Ovary (tissue), 9 donors: ENCODE data around the gene KLHL41. TPM values are rescaled to one million over a fixed set of nuclear protein-coding genes. Genes with fewer than 3 reads are reported as not detected.

ENCODE experiments used
- DNase-seq, 5 donors: peaks; one replicate each; pipeline ENCODE4 v3.0.0-alpha.2; 2019 to 2020
- H3K27ac ChIP-seq, 2 donors: fragments of 200-600 bp; one replicate each; pipeline versions ENCODE4 v1.5.1 to v1.8.0; 2019 to 2022
- H3K27me3 ChIP-seq: fragments of 200-600 bp; one replicate; pipeline ENCODE4 v1.8.0; 2022
- H3K36me3 ChIP-seq: fragments of 200-600 bp; sonication (generic); one replicate; pipeline ENCODE4 v1.5.1; 2019
- H3K4me1 ChIP-seq: one replicate; pipeline ENCODE4 v1.8.1; 2013; ENCODE audit warnings: mild to moderate bottlenecking, moderate library complexity; ENCODE audit not compliant: insufficient read depth
- H3K4me3 ChIP-seq: fragments of 200-600 bp; sonication (generic); one replicate; pipeline ENCODE4 v1.5.1; 2017
- H3K9me3 ChIP-seq, 2 donors: fragments of 200-600 bp in 1 of 2; sonication (generic) in 1 of 2; one replicate each; pipeline versions ENCODE4 v1.5.1 to v1.8.1; 2013 to 2019; ENCODE audit warnings: mild to moderate bottlenecking in 1 of 2, moderate library complexity in 1 of 2
- CTCF ChIP-seq, 3 donors: fragments of 450-650 bp in 2 of 3; fragments of 200-600 bp in 1 of 3; IDR thresholded peaks; one replicate each; pipeline versions ENCODE4 v1.5.1 to v1.8.0; 2016 to 2022; ENCODE audit warnings: antibody characterized with exemption in 3 of 3, mild to moderate bottlenecking in 1 of 3
- EP300 ChIP-seq: sonication (generic); formaldehyde crosslinking; IDR thresholded peaks from one replicate; pipeline ENCODE4 v1.6.1; 2017; ENCODE audit warnings: antibody characterized with exemption
- POLR2A ChIP-seq: fragments of 450-650 bp; IDR thresholded peaks from one replicate; pipeline ENCODE4 v1.6.1; 2017; ENCODE audit warnings: antibody characterized with exemption, mild to moderate bottlenecking, moderate library complexity
- WGBS, 3 donors: extraction: QIAGEN DNeasy Blood & Tissue Kit in 1 of 3; methylation state at CpG; one replicate each; pipeline versions ENCODE4 v1.1.5 to v1.1.7; 2013 to 2017; 5-methylcytosine and 5-hydroxymethylcytosine counted together
- intact Hi-C, 4 donors: fragments of 100-400 bp; cut with DNase I; formaldehyde crosslinking; loops; one replicate each; pipeline versions ENCODE4 v1.11.0 to v1.15.1; 2022 to 2023
- polyA plus RNA-seq, 2 donors: library from polyadenylated mRNA; stranded (reverse); fragments of 200-250 nt in 1 of 2; fragments of 350-450 nt in 1 of 2; fragmentation: Illumina TruSeq in 1 of 2; extraction: RNeasy Lipid Tissue Mini Kit (QIAGEN cat#74804) in 1 of 2; gene quantifications; one replicate each; pipeline ENCODE4 v1.2.3, GENCODE V29; 2013 to 2014
- total RNA-seq, 7 donors: library from RNA; depleted of rRNA in 2 of 7; stranded (reverse); fragments of >200 nt in 2 of 7; fragmentation: NEBNext Ultra II Directional in 3 of 7; extraction: Animal tissue kit (Norgen Biotek cat#: 25700) in 3 of 7; gene quantifications; one replicate each; pipeline versions ENCODE4 v1.1.0 to v1.2.4, GENCODE V29; 2016 to 2023
- donor health status: DM: no; HTN: no; CAD: no; lungs with moderate emphysema.
- donor health status: DM: no; HTN: no; CAD: no.
- donor health status: Bipolar disorder and iron deficiency.
- donor health status: DM: yes; HTN: yes; CAD: no.
- donor health status: DM: no; HTN: no; CAD: no.
- donor health status: DM: yes; HTN: yes; CAD: no.

Gene KLHL41
- total and polyA plus RNA-seq, 9 donors, result 0.67 to 1.4 (median 1.2) TPM

- 91 to 96% (median 95%) methylated on average over 2 of the region's 2 CpGs for WGBS, 3 donors
- H3K36me3 ChIP-seq, result no peaks in the 10 kb centered on the region
- H3K4me1 ChIP-seq, result no peaks in the 10 kb centered on the region
- H3K27me3 ChIP-seq, result no peaks in the 10 kb centered on the region
- TF ChIP-seq CTCF (IDR thresholded peaks at IDR 0.05) (no peak), EP300 (no peak), POLR2A (no peak)
- H3K27ac ChIP-seq, result no peak overlapping the region
- no peaks in the 10 kb centered on the region for H3K9me3 ChIP-seq
- no peak for DNase-seq
- intact Hi-C loops, result no loop called here
- H3K4me3 ChIP-seq, result no peak overlapping the region
Observed at GRCh38 chr2:169493360-169493759, 16.1 kb upstream of the KLHL41 start.

GRCh38 chr2:169495310-169495928 lies 14.1 kb upstream of the KLHL41 start:
- H3K4me3 ChIP-seq, result no peak overlapping the region
- no peaks in the 10 kb centered on the region for H3K4me1 ChIP-seq
- no peak overlapping the region for H3K27ac ChIP-seq
- H3K27me3 ChIP-seq, result no peaks in the 10 kb centered on the region
- 96 to 97% (median 96%) methylated on average over 5 of the region's 5 CpGs for WGBS, 3 donors
- TF ChIP-seq EP300, result no peak
- TF ChIP-seq CTCF (IDR thresholded peaks at IDR 0.05), result no peak
- no peak for TF ChIP-seq POLR2A
- no peaks in the 10 kb centered on the region for H3K9me3 ChIP-seq
- no peaks in the 10 kb centered on the region for H3K36me3 ChIP-seq
- intact Hi-C loops, result no loop called here
- DNase-seq, result no peak

- intact Hi-C loops, result no loop called here
- Histone ChIP-seq H3K4me3 (no peak overlapping the region), H3K9me3 (no peaks in the 10 kb centered on the region), H3K36me3 (no peaks in the 10 kb centered on the region), H3K4me1 (peaks cover 2% of the 10 kb centered on the region), H3K27me3 (no peaks in the 10 kb centered on the region), H3K27ac (no peak overlapping the region)
- DNase-seq, result no peak
- WGBS, 3 donors, result 96 to 98% (median 98%) methylated on average over 19 of the region's 19 CpGs
- no peak for TF ChIP-seq POLR2A
- TF ChIP-seq CTCF (IDR thresholded peaks at IDR 0.05), result no peak
- TF ChIP-seq EP300, result no peak
Observed at GRCh38 chr2:169504651-169505050, 4.9 kb upstream of the KLHL41 start.

- TF ChIP-seq POLR2A (no peak), EP300 (no peak), CTCF (IDR thresholded peaks at IDR 0.05) (no peak)
- intact Hi-C loops, result no loop called here
- Histone ChIP-seq H3K4me1 (peaks cover 3% of the 10 kb centered on the region), H3K9me3 (no peaks in the 10 kb centered on the region), H3K27me3 (no peaks in the 10 kb centered on the region), H3K36me3 (no peaks in the 10 kb centered on the region), H3K27ac (no peak overlapping the region), H3K4me3 (no peak overlapping the region)
- no peak for DNase-seq
Observed at GRCh38 chr2:169507698-169508097, 1.8 kb upstream of the KLHL41 start.
